HEK293 (cell line): ENCODE data around the gene PLB1.
"Not testable (repeated sequence)": the region's sequence is repeated elsewhere in the genome, so short reads cannot be mapped to it uniquely, and the experiment has no call there.

Source experiments
- CTCF ChIA-PET: fragments of 350-600 bp; formaldehyde crosslinking; extraction: SDS; loops from one replicate; lab custom pipeline; 2021; ENCODE audit warnings: antibody characterized with exemption; lab: Yijun Ruan, JAX
- POLR2A ChIA-PET: fragments of 300-600 bp; formaldehyde crosslinking; extraction: SDS; loops from one replicate; lab custom pipeline; 2020; ENCODE audit warnings: antibody characterized with exemption, inconsistent platforms; lab: Yijun Ruan, JAX
- H3K27ac ChIP-seq: fragments of 200-500 bp; sonication (Bioruptor generic); 2 replicates; pipeline ENCODE4 v1.5.1; 2014; ENCODE audit warnings: low read depth, low read length, control low read depth, inconsistent platforms; ENCODE audit errors: extremely low read depth
- H3K36me3 ChIP-seq, 2 experiments: fragments of 200-500 bp in 1 of 2; sonication (Bioruptor generic) in 1 of 2; 1 replicate in 1 of 2; 2 replicates in 1 of 2; pipeline ENCODE4 v1.5.1; 2014 to 2017; ENCODE audit warnings: inconsistent platforms in 2 of 2, low read length in 2 of 2; ENCODE audit not compliant: control insufficient read depth in 2 of 2, insufficient read depth in 1 of 2
- H3K4me1 ChIP-seq: fragments of 200-500 bp; sonication (Bioruptor generic); 2 replicates; pipeline ENCODE4 v1.5.1; 2014; ENCODE audit warnings: mild to moderate bottlenecking, low read length, inconsistent platforms; ENCODE audit not compliant: control insufficient read depth, insufficient read depth
- H3K4me3 ChIP-seq: 2 replicates; pipeline ENCODE4 v1.5.1; 2011; ENCODE audit warnings: low read depth, mild to moderate bottlenecking, control low read depth, low read length, moderate library complexity
- H3K9me3 ChIP-seq: fragments of 200-500 bp; sonication (Bioruptor generic); 2 replicates; pipeline ENCODE4 v1.5.1; 2014; ENCODE audit warnings: low read depth, low read length, inconsistent platforms; ENCODE audit not compliant: control insufficient read depth, insufficient read depth
- BCL11B ChIP-seq: fragments of 450-650 bp; formaldehyde crosslinking; IDR thresholded peaks from 2 replicates; pipeline ENCODE4 v1.5.1; 2016; ENCODE audit warnings: low read depth, missing biosample characterization, missing genetic modification characterization
- GLIS1 ChIP-seq: fragments of 450-650 bp; formaldehyde crosslinking; IDR thresholded peaks from 2 replicates; pipeline ENCODE4 v1.5.1; 2016; ENCODE audit warnings: missing biosample characterization, missing genetic modification characterization
- HOXA7 ChIP-seq: sonication (generic); formaldehyde crosslinking; IDR thresholded peaks from 2 replicates; pipeline ENCODE4 v1.8.1; 2022; ENCODE audit warnings: missing genetic modification reagents, borderline replicate concordance
- HOXD13 ChIP-seq: sonication (generic); formaldehyde crosslinking; IDR thresholded peaks from 2 replicates; pipeline ENCODE4 v1.8.0; 2022; ENCODE audit warnings: missing genetic modification reagents, borderline replicate concordance
- KLF10 ChIP-seq: fragments of 450-650 bp; IDR thresholded peaks from 2 replicates; pipeline ENCODE4 v1.5.1; 2018; ENCODE audit warnings: missing biosample characterization, mild to moderate bottlenecking, missing genetic modification characterization
- KLF7 ChIP-seq: fragments of 450-650 bp; formaldehyde crosslinking; IDR thresholded peaks from 2 replicates; pipeline ENCODE4 v1.5.1; 2016; ENCODE audit warnings: missing biosample characterization, missing genetic modification characterization, borderline replicate concordance
- PRDM1 ChIP-seq: fragments of 450-650 bp; formaldehyde crosslinking; IDR thresholded peaks from 2 replicates; pipeline ENCODE4; 2016; ENCODE audit warnings: missing biosample characterization, missing genetic modification characterization
- SP2 ChIP-seq: fragments of 450-650 bp; formaldehyde crosslinking; IDR thresholded peaks from 2 replicates; pipeline ENCODE4 v1.5.1; 2016; ENCODE audit warnings: missing biosample characterization, missing genetic modification characterization
- SP7 ChIP-seq: fragments of 450-650 bp; formaldehyde crosslinking; IDR thresholded peaks from 2 replicates; pipeline ENCODE4 v1.5.1; 2016; ENCODE audit warnings: missing biosample characterization, missing genetic modification characterization
- ZFP41 ChIP-seq: fragments of 450-650 bp; formaldehyde crosslinking; IDR thresholded peaks from 2 replicates; pipeline ENCODE4 v1.5.1; 2016; ENCODE audit warnings: missing biosample characterization, missing genetic modification characterization, borderline replicate concordance
- ZNF114 ChIP-seq: fragments of 450-650 bp; formaldehyde crosslinking; IDR thresholded peaks from 2 replicates; pipeline ENCODE4 v1.5.0; 2017; ENCODE audit warnings: missing biosample characterization, missing genetic modification characterization
- ZNF140 ChIP-seq: fragments of 450-650 bp; formaldehyde crosslinking; IDR thresholded peaks from 2 replicates; pipeline ENCODE4 v1.5.1; 2016; ENCODE audit warnings: missing biosample characterization, missing genetic modification characterization
- ZNF146 ChIP-seq: fragments of 450-650 bp; formaldehyde crosslinking; IDR thresholded peaks from 2 replicates; pipeline ENCODE4 v1.5.1; 2016; ENCODE audit warnings: missing biosample characterization, missing genetic modification characterization
- ZNF23 ChIP-seq: fragments of 450-650 bp; formaldehyde crosslinking; IDR thresholded peaks from 2 replicates; pipeline ENCODE4 v1.5.1; 2016; ENCODE audit warnings: missing biosample characterization, missing genetic modification characterization, borderline replicate concordance
- ZNF311 ChIP-seq: fragments of 450-650 bp; formaldehyde crosslinking; IDR thresholded peaks from 2 replicates; pipeline ENCODE4 v1.5.1; 2017; ENCODE audit warnings: missing biosample characterization, missing genetic modification characterization, borderline replicate concordance
- ZNF501 ChIP-seq: fragments of 450-650 bp; formaldehyde crosslinking; IDR thresholded peaks from 2 replicates; pipeline ENCODE4 v1.5.1; 2016; ENCODE audit warnings: missing biosample characterization, missing genetic modification characterization
- ZNF521 ChIP-seq: fragments of 450-650 bp; formaldehyde crosslinking; IDR thresholded peaks from 2 replicates; pipeline ENCODE4 v1.5.1; 2017; ENCODE audit warnings: missing biosample characterization, mild to moderate bottlenecking, missing genetic modification characterization
- ZNF549 ChIP-seq: fragments of 450-650 bp; IDR thresholded peaks from 2 replicates; pipeline ENCODE4 v1.5.1; 2018; ENCODE audit warnings: missing biosample characterization, missing genetic modification characterization, mild to moderate bottlenecking, inconsistent platforms, moderate library complexity
- ZNF610 ChIP-seq: fragments of 450-650 bp; formaldehyde crosslinking; IDR thresholded peaks from 2 replicates; pipeline ENCODE4 v1.5.1; 2016; ENCODE audit warnings: missing biosample characterization, missing genetic modification characterization, borderline replicate concordance
- ZNF776 ChIP-seq: fragments of 450-650 bp; formaldehyde crosslinking; IDR thresholded peaks from 2 replicates; pipeline ENCODE4 v1.5.0; 2017; ENCODE audit warnings: missing biosample characterization, missing genetic modification characterization, borderline replicate concordance
- ZSCAN23 ChIP-seq: fragments of 450-650 bp; formaldehyde crosslinking; IDR thresholded peaks from 2 replicates; pipeline ENCODE4 v1.5.1; 2016; ENCODE audit warnings: missing biosample characterization, missing genetic modification characterization
- ZXDB ChIP-seq: fragments of 450-650 bp; formaldehyde crosslinking; IDR thresholded peaks from 2 replicates; pipeline ENCODE4 v1.5.1; 2016; ENCODE audit warnings: missing biosample characterization, missing genetic modification characterization
- TF ChIP-seq, protein P1 (sequence below): fragments of 450-650 bp; formaldehyde crosslinking; IDR thresholded peaks from 2 replicates; pipeline ENCODE4 v1.5.1; 2017; ENCODE audit warnings: missing biosample characterization, mild to moderate bottlenecking, missing genetic modification characterization, moderate library complexity
- TF ChIP-seq, protein P2 (sequence below): fragments of 450-650 bp; formaldehyde crosslinking; IDR thresholded peaks from 2 replicates; pipeline ENCODE4 v1.5.1; 2016; ENCODE audit warnings: missing biosample characterization, missing genetic modification characterization
- TF ChIP-seq, protein P3 (sequence below): IDR thresholded peaks from 2 replicates; pipeline ENCODE4 v1.6.1; 2011; ENCODE audit warnings: mild to moderate bottlenecking, low read depth, low read length, borderline replicate concordance
- TF ChIP-seq, protein P4 (sequence below): fragments of 450-650 bp; formaldehyde crosslinking; IDR thresholded peaks from 2 replicates; pipeline ENCODE4 v1.5.0; 2017; ENCODE audit warnings: missing biosample characterization, missing genetic modification characterization, borderline replicate concordance

Gene PLB1

DNA sequence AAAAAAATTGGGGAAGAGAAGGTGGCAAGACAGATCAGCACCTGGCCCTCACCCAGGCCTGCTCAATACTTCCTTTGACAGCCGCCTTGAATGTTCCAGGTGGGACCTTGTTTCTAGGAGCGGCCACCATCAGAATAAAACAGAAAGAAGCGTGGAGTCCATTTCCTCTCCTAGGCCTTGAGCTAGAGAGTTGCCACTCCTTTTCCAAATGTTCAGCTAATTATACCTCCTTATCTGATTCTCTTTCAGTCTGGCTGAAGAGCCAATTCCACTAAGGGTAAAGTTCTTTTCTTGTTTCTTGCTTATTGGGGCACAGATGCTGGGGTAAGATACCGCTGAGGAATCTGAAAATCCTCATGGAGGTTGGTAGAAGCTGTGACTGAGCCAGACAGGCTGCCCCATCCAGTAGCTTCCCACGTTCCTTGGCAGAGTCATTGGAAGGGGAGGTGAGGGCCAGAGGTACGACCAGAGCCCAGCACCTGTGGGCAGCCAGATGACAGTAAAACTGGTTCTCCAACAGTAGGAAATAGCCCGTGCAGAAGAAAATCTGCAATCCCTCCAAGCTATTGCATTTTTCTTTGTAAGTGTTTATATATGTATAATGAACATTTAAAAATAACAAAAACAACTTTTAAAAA is 51.5 kb downstream of the PLB1 start:
- no peak for TF ChIP-seq ZNF776 (tag by site-specific recombination)
- no peak for TF ChIP-seq ZNF114
- TF ChIP-seq ZNF521 (tag by site-specific recombination): no peak
- TF ChIP-seq BCL11B: no peak
- TF ChIP-seq ZNF146 (tag by site-specific recombination): no peak
- TF ChIP-seq ZNF23 (tag by site-specific recombination): no peak
- no peak for TF ChIP-seq ZXDB (tag by site-specific recombination)
- TF ChIP-seq, protein P1, sequence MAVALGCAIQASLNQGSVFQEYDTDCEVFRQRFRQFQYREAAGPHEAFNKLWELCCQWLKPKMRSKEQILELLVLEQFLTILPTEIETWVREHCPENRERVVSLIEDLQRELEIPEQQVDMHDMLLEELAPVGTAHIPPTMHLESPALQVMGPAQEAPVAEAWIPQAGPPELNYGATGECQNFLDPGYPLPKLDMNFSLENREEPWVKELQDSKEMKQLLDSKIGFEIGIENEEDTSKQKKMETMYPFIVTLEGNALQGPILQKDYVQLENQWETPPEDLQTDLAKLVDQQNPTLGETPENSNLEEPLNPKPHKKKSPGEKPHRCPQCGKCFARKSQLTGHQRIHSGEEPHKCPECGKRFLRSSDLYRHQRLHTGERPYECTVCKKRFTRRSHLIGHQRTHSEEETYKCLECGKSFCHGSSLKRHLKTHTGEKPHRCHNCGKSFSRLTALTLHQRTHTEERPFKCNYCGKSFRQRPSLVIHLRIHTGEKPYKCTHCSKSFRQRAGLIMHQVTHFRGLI (tag by site-specific recombination): no peak
- TF ChIP-seq KLF7 (tag by site-specific recombination): no peak
- no peak for TF ChIP-seq ZFP41 (tag by site-specific recombination)
- TF ChIP-seq ZSCAN23 (tag by site-specific recombination): no peak
- no peak for TF ChIP-seq SP2 (tag by site-specific recombination)
- no peak for TF ChIP-seq PRDM1
- TF ChIP-seq, protein P2, sequence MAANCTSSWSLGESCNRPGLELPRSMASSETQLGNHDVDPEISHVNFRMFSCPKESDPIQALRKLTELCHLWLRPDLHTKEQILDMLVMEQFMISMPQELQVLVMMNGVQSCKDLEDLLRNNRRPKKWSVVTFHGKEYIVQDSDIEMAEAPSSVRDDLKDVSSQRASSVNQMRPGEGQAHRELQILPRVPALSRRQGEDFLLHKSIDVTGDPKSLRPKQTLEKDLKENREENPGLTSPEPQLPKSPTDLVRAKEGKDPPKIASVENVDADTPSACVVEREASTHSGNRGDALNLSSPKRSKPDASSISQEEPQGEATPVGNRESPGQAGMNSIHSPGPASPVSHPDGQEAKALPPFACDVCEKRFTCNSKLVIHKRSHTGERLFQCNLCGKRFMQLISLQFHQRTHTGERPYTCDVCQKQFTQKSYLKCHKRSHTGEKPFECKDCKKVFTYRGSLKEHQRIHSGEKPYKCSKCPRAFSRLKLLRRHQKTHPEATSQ: no peak
- TF ChIP-seq KLF10: no peak
- TF ChIP-seq GLIS1: no peak
- no peak for TF ChIP-seq ZNF549
- no peak for TF ChIP-seq ZNF501 (tag by site-specific recombination)
- Histone ChIP-seq H3K27ac (no peak overlapping the region), H3K4me3 (no peak overlapping the region), H3K36me3 (no peaks in the 10 kb centered on the region), H3K4me1 (no peaks in the 10 kb centered on the region), H3K9me3 (no peaks in the 10 kb centered on the region)
- CTCF ChIA-PET: interaction anchor here (0.7 to 0.8 kb wide), 2 partner anchors 12 to 825 kb away, joined by 3 read pairs; no protein-coding TSS in a partner anchor
- POLR2A ChIA-PET: no interaction called here

DNA sequence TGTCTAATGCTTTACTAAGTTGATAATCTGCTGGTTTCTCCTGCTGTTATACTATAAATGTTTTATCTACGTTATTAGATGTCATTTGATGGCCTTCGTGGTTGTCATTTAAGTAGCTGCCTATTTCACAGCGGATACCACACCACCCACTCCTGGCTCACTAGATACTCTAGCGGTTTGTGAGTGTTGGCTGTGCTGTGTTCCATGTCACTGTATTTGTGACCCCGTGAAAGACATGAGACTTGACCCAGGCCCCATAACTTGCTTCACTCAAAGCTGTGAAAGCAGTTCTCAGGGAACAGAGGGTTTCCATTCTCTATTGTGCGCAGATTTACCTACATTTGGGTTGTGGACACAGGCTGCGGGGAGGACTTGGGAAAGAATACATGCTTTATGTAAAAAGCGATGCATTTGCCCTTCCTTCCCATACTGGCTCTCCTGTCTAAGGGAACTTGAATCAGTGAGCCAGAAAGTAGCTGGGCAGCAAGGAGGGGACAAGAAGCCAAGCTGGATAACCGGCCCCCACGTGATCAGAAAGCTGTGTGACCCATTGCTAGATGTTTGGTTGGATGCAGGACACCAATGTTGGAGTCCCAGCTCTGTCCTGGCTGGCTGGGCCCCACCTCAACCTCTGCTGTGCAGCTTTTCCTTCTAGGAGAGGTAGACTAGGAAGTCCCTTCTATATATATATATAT is 52.2 kb downstream of the PLB1 start:
- Histone ChIP-seq H3K9me3 (no peaks in the 10 kb centered on the region), H3K4me3 (no peak overlapping the region), H3K4me1 (no peaks in the 10 kb centered on the region)
- CTCF ChIA-PET: interaction anchor here (0.6 to 1.0 kb wide), 2 partner anchors 18 to 453 kb away, joined by 3 to 4 read pairs; no protein-coding TSS in a partner anchor
- TF ChIP-seq SP7 (tag by site-specific recombination) (no peak), HOXD13 (CRISPR knock-in tag) (no peak), HOXA7 (CRISPR knock-in tag) (no peak), ZNF311 (tag by site-specific recombination) (no peak), ZNF610 (tag by site-specific recombination) (no peak), ZNF140 (tag by site-specific recombination) (no peak), ZNF549 (no peak)
- TF ChIP-seq, protein P3, sequence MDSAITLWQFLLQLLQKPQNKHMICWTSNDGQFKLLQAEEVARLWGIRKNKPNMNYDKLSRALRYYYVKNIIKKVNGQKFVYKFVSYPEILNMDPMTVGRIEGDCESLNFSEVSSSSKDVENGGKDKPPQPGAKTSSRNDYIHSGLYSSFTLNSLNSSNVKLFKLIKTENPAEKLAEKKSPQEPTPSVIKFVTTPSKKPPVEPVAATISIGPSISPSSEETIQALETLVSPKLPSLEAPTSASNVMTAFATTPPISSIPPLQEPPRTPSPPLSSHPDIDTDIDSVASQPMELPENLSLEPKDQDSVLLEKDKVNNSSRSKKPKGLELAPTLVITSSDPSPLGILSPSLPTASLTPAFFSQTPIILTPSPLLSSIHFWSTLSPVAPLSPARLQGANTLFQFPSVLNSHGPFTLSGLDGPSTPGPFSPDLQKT: no peak
- TF ChIP-seq, protein P4, sequence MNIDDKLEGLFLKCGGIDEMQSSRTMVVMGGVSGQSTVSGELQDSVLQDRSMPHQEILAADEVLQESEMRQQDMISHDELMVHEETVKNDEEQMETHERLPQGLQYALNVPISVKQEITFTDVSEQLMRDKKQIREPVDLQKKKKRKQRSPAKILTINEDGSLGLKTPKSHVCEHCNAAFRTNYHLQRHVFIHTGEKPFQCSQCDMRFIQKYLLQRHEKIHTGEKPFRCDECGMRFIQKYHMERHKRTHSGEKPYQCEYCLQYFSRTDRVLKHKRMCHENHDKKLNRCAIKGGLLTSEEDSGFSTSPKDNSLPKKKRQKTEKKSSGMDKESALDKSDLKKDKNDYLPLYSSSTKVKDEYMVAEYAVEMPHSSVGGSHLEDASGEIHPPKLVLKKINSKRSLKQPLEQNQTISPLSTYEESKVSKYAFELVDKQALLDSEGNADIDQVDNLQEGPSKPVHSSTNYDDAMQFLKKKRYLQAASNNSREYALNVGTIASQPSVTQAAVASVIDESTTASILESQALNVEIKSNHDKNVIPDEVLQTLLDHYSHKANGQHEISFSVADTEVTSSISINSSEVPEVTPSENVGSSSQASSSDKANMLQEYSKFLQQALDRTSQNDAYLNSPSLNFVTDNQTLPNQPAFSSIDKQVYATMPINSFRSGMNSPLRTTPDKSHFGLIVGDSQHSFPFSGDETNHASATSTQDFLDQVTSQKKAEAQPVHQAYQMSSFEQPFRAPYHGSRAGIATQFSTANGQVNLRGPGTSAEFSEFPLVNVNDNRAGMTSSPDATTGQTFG (tag by site-specific recombination): no peak
- TF ChIP-seq, all 188 proteins: peak for 0
- Histone ChIP-seq H3K27ac (no peak overlapping the region), H3K36me3 (no peaks in the 10 kb centered on the region)
- POLR2A ChIA-PET: no interaction called here

DNA sequence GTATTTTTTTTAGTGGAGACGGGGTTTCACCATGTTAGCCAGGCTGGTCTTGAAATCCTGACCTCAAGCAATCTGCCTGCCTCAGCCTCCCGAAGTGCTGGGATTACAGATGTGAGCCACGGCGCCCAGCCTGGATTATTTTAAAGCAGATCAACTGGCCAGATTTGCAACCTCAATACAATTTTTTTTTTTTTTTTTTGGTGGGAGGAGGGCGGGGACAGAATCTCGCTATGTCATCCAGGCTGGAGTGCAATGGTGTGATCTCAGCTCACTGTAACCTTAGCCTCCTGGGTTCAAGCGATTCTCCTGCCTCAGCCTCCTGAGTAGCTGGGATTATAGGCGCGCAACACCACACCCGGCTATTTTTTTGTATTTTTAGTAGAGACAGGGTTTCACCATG is 54.5 kb downstream of the PLB1 start:
- H3K27ac ChIP-seq, H3K4me1 ChIP-seq, H3K4me3 ChIP-seq, H3K36me3 ChIP-seq, H3K9me3 ChIP-seq, POLR2A ChIA-PET: not testable (repeated sequence)
- CTCF ChIA-PET: interaction anchor here (0.9 kb wide), 1 partner anchor 15 kb away, joined by 4 read pairs; no protein-coding TSS in a partner anchor
